Large intestine (tissue), 3 donors: ENCODE measurements around the gene PDLIM7. TPM values are rescaled to one million over a fixed set of nuclear protein-coding genes. Genes with fewer than 3 reads are reported as not detected.

Experiments
- DNase-seq, 2 donors: peaks; one replicate each; pipeline versions ENCODE4 v3.0.0 to v3.0.0-alpha.2; 2013
- H3K27ac ChIP-seq: one replicate; pipeline ENCODE4 v1.5.1; 2013; ENCODE audit warnings: low read length
- H3K27me3 ChIP-seq: 2 replicates; pipeline ENCODE4 v1.6.1; 2013; ENCODE audit warnings: low read length; ENCODE audit not compliant: control insufficient read depth, insufficient read depth
- H3K36me3 ChIP-seq: 2 replicates; pipeline ENCODE4 v1.6.1; 2013; ENCODE audit warnings: low read length; ENCODE audit not compliant: control insufficient read depth, insufficient read depth
- H3K4me1 ChIP-seq: one replicate; pipeline ENCODE4 v1.6.1; 2013; ENCODE audit warnings: low read length; ENCODE audit not compliant: control insufficient read depth, insufficient read depth
- H3K4me3 ChIP-seq: one replicate; pipeline ENCODE4 v1.5.1; 2013; ENCODE audit warnings: low read length
- H3K9me3 ChIP-seq: one replicate; pipeline ENCODE4 v1.6.1; 2013; ENCODE audit warnings: mild to moderate bottlenecking, low read depth, low read length, moderate library complexity; ENCODE audit not compliant: control insufficient read depth
- WGBS: methylation state at CpG from one replicate; pipeline ENCODE4 v1.1.5; 2013; ENCODE audit warnings: low lambda C conversion rate; ENCODE audit not compliant: insufficient coverage; 5-methylcytosine and 5-hydroxymethylcytosine counted together
- polyA plus RNA-seq: library from polyadenylated mRNA; unstranded; fragments of 120-200 nt; gene quantifications from one replicate; pipeline ENCODE4 v1.2.1, GENCODE V29; 2013

PDLIM7 gene
- polyA plus RNA-seq, 1 donor = 118 TPM

DNA sequence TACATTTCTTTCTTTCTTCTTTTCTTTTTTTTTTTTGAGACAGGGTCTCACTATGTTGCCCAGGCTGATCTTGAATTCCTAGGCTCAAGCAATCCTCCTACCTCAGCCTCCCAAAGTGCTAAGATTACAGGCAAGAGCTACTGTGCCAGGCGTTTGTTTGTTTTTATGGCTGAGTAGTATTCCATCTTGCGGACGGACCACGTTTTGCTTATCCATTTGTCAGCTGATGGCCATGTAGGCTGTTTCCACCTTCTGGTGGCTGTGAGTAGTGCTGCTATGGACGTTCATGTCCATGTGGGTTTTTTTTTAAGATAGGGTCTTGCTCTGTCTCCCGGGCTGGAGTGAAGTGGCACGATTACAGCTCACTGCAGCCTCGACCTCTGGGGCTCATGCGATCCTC, 9.8 kb upstream of the PDLIM7 start:
- Histone ChIP-seq H3K36me3 (peaks cover 17% of the 10 kb centered on the region), H3K4me3 (no peak overlapping the region), H3K4me1 (no peaks in the 10 kb centered on the region), H3K9me3 (no peaks in the 10 kb centered on the region), H3K27me3 (no peaks in the 10 kb centered on the region), H3K27ac (no peak overlapping the region)
- WGBS = no CpG with 5 or more reads among the region's 9 CpGs
- no peak for DNase-seq

DNA sequence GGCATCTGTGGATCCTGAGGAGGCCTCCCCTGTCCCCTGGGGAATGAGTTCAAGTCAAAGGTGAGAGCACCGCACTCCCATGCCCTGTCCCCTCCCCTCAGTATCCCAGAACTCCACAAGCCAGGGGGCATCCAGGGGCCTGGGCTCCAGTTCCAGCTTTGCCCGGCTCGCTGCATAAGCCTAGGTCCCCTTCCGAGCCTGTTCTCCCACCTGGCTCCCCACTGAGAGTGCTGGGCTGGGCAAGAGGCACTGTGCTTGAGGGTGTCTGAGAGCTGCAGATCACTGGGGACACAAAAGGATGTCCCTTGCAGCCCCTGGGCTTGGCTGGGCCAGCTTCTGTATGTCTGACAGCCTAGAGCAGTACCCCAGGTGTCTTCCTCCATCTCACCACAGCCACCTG, 7.7 kb upstream of the PDLIM7 start:
- H3K9me3 ChIP-seq = no peaks in the 10 kb centered on the region
- H3K27me3 ChIP-seq = no peaks in the 10 kb centered on the region
- no peaks in the 10 kb centered on the region for H3K4me1 ChIP-seq
- DNase-seq = no peak
- no peak overlapping the region for H3K4me3 ChIP-seq
- WGBS = no CpG with 5 or more reads among the region's 4 CpGs
- no peak overlapping the region for H3K27ac ChIP-seq
- no peaks in the 10 kb centered on the region for H3K36me3 ChIP-seq

DNA sequence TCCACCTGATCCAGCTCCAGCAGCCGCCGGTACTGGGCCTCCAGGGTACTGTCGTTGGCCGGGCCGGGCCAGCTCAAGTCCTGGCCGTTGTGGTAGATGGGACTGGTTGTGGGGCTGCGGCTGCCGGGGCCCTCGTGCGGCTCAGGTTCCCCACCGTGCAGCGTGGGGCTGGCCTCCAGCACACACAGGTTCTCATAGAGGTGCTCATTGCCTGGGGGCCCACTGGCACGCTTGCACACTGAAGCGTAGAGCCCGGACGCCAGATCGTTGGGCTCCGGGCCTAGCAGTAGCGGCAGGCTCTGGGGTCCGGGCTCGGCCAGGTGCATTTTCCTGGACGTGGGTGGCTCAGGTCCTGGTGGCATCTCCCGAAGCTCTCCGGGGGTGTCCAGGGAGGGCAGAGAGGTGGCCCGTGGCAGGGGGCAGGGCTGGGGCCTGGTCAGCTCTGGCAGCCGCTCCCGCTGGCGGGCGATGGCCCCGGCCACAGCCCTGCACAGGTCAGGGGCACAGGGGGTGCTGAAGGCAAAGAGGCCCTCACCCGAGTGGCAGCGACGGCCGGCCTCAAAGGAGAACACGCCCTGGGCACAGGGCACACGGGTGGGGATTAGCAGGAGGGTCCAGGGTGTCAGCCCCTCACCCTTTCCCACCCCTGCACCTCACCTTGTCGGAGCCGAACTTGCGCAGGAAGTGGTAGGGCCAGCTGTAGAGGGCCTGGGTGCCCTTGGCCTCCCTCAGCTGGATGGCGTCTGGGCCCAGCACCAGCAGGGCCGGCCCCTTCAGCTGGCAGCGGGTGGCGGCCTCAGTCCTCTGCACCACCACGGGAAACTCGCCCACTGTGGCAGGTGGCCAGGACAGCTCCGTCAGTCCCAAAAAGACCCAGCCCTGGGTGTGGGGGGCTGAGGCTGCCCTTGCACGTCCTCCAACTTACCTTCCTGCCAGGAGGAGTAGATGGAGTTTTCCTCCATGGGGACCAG, 7.0 kb upstream of the PDLIM7 start:
- H3K4me3 ChIP-seq = no peak overlapping the region
- H3K27me3 ChIP-seq = peaks cover 4% of the 10 kb centered on the region
- H3K9me3 ChIP-seq = no peaks in the 10 kb centered on the region
- WGBS = no CpG with 5 or more reads among the region's 47 CpGs
- no peaks in the 10 kb centered on the region for H3K36me3 ChIP-seq
- no peak for DNase-seq
- H3K4me1 ChIP-seq = no peaks in the 10 kb centered on the region
- H3K27ac ChIP-seq = no peak overlapping the region

DNA sequence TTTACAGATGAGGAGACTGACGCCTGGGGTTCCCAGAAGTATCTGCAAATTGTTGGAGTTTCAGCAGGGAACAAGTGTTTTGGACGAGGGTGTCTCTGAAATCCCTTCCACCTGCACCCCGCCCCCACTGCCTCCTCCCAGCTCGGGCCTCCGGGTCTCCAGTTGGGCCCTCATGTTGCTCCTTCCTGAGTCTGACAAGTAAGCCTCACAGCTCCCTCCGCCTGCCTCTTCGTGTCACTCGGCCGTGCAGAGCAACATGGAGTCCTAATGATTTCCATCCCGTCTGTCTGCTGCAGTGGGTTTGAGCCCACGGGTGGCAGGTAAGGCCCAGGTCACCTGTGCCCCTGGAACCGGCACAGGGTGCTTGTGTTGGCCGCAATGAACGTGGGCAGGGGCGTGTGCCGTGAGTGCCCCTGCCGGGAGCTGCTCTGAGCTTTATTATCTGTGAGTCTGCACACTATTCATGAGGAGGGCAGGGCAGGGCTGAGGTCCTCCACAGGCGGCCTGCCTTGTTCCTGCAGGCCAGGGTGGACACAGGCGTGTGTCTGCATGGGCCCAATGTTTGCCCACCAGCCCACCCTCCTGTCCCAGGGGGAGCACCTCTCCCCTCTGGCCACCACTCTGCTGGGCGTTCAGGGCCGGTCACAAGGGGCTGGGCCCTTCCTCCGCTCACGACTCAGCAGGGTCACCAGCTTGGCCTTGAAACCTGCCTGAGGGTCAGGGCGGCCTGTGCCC, 6.1 kb upstream of the PDLIM7 start:
- Histone ChIP-seq H3K36me3 (no peaks in the 10 kb centered on the region), H3K9me3 (no peaks in the 10 kb centered on the region), H3K4me3 (no peak overlapping the region), H3K4me1 (peaks cover under 1% of the 10 kb centered on the region), H3K27ac (no peak overlapping the region), H3K27me3 (peaks cover 9% of the 10 kb centered on the region)
- WGBS = no CpG with 5 or more reads among the region's 24 CpGs
- no peak for DNase-seq

DNA sequence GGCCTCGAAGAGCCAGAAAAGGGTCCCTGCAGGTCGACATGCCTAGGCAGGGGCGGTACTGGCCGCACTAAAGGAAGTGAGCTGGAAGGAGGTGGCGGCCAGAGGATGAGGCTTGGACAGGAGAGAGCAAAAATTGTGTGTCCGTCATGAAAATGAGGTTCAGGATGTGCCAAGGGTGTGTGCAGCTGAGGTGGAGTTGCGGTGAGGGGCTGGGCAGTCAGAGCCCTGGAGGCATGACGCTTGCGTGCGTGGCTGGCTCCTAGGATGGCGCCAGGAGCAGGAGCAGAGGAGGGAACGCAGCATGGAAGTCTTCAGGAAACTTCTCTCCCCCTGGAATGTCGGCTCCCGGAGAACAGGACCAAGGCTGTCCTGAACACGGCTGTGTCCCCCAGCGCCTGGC, 5.5 kb upstream of the PDLIM7 start:
- no peak for DNase-seq
- 90% methylated on average over 2 of the region's 16 CpGs for WGBS
- peaks cover 2% of the 10 kb centered on the region for H3K9me3 ChIP-seq
- no peak overlapping the region for H3K27ac ChIP-seq
- H3K4me3 ChIP-seq = no peak overlapping the region
- H3K36me3 ChIP-seq = no peaks in the 10 kb centered on the region
- peaks cover 16% of the 10 kb centered on the region for H3K27me3 ChIP-seq
- H3K4me1 ChIP-seq = peaks cover 6% of the 10 kb centered on the region

DNA sequence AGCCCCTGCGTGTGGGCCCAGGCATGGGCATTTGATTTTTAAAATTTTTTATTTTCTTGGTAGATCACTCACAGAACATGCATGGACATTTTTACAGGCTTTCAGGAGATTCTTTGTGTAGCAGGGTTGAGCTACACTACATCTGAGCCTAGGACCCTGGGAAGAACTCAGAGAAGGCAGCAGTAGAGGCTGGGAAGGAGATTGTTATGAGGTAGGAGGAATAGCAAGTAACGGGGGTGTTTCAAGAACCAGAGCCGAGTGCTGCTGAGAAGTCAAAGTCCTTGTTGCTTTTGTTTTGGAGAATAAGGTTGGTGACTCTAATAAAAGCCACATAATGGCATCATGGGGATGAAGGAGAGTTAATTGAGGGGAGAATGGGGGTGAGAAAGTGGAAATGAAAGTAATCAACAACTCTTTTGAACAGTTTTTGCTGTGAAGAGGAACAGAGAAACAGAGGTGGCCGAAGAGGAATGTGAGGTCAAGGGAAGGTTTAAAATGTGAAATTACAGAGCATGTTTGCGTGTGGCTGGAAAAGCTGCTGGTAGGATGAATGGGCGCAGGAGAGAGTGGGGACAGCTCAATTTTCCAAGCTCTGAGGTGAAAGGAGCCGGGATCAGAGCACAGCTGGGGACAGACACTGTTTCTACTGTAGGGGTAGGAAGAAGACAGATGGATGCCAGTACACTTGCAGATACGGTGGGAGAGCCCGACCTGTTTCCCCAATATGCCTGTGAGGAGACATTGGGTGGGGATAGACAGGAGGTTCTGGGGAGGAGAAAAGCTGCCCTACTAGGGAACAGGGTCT, 4.7 kb upstream of the PDLIM7 start:
- H3K9me3 ChIP-seq = peaks cover 2% of the 10 kb centered on the region
- no peaks in the 10 kb centered on the region for H3K36me3 ChIP-seq
- no peak overlapping the region for H3K4me3 ChIP-seq
- WGBS = 94% methylated on average over 2 of the region's 9 CpGs
- H3K4me1 ChIP-seq = peaks cover 6% of the 10 kb centered on the region
- H3K27ac ChIP-seq = no peak overlapping the region
- H3K27me3 ChIP-seq = peaks cover 19% of the 10 kb centered on the region
- no peak for DNase-seq

DNA sequence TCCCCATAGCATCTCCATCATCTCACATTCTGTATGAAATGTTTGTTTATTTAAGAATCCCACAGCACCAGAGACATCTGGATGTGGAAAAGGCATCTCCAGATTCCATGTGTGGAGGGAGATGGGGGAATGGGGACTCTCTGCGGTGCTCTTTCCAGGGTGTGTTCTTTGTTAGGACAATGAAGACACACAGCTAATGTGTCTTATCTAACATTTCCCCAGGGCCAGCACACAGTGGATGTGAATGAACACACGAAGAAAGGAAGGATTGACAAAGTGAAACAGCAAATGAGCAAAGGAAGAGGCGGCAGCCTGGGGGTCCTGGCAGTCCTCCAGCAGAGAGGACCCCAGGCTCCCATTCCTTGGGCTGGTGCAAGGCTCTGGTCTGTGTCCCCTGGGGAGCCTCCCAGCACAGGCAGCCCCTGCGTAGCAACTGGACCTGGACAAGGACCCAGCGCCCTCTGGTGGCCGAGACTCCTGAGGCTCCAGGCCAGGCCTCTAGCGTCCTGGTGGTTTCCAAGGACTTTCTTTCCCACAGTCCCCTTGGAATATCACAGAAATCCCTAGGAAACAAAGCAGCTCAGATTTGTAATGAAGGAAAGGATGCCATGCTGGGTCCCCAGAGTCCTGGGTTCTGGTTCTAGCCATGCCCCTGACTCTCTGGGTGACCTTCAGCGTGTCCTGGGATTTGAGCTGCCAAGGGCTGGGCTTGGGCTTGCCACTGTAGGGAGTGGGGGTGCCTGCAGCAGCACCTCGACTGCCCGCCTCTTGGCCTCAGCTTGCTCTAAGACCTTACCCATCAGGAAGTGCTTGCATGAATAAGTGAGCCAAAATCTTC, 3.5 kb upstream of the PDLIM7 start:
- H3K36me3 ChIP-seq = no peaks in the 10 kb centered on the region
- WGBS = 0% methylated on average over 1 of the region's 10 CpGs
- peaks cover 19% of the 10 kb centered on the region for H3K27me3 ChIP-seq
- H3K9me3 ChIP-seq = peaks cover 2% of the 10 kb centered on the region
- peak; percentile 74 to 78 for DNase-seq
- H3K4me1 ChIP-seq = peaks cover 8% of the 10 kb centered on the region
- H3K4me3 ChIP-seq = no peak overlapping the region
- H3K27ac ChIP-seq = peak overlapping the region; percentile 22

DNA sequence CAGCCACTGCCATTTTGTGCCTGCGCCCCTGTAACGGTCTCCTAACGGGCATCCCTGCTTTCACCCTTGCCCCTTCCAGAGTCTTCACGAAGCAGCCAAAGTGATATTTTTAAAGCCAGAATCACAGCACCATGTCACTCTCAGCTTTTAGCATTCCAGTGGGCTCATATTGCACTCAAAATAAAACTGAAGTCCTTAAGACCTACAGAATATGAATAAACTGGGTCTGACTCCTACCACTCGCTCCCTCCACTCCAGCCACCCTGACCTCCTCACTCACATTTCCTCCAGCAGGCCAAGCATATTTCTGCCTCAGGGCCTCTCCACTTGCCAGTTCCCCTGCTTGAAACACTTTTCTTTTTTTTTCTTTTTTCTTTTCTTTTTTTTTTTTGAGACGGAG, 2.4 kb upstream of the PDLIM7 start:
- Histone ChIP-seq H3K4me1 (peaks cover 8% of the 10 kb centered on the region), H3K9me3 (peaks cover 2% of the 10 kb centered on the region), H3K4me3 (no peak overlapping the region), H3K36me3 (no peaks in the 10 kb centered on the region), H3K27me3 (peaks cover 19% of the 10 kb centered on the region), H3K27ac (no peak overlapping the region)
- 87% methylated on average over 3 of the region's 6 CpGs for WGBS
- DNase-seq = no peak

DNA sequence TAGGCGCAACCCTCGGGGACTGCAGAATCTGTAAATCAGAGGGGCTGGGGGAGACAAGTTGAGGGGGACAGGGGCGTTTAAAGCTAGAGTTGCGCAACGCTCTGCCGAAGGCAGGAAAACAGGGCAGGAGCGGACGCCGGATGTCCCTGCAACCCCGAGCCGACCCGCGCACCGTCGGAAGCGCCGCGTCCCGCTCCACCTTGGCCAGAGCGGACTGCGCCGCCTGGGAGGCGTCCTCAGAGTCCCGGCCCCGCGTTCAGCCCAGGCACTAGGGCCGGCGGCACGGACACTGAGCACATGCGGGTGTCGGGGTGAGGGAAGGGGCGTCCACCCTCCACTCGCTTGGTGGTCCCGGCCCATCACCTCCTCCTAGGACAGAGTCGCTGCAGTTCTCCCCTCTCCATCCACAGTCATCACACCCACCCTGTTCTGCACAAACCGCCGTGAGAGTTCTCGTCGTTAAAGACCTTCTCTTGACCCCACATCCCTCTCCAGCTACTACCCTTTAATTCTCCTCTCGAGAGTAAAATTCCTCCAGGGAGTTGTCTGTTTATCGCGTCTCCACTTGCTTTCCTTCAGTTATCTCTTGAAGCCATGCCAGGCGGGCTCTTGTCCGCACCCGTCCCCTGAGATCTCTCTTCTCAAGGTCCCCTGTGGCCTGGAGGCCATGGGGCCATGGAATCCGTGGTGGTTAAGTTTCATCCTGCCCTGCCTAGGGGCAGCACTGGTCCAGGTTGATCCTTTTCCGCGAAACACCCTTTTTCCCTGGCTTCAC, 796 bp upstream of the PDLIM7 start:
- 0% methylated on average over 4 of the region's 48 CpGs for WGBS
- H3K4me1 ChIP-seq = peaks cover 20% of the 10 kb centered on the region

More for the DNA sequence above, 796 bp upstream of the PDLIM7 start:
- H3K27me3 ChIP-seq = peaks cover 19% of the 10 kb centered on the region
- H3K9me3 ChIP-seq = peaks cover 2% of the 10 kb centered on the region
- peaks cover 6% of the 10 kb centered on the region for H3K36me3 ChIP-seq
- DNase-seq = no peak
- H3K4me3 ChIP-seq = peak overlapping the region; percentile 71
- H3K27ac ChIP-seq = peak overlapping the region; percentile 3
